WTC11 (cell line): Measurements from ENCODE around the gene BTF3. TPM values are rescaled to one million over a fixed set of nuclear protein-coding genes. Genes with fewer than 3 reads are reported as not detected.

ENCODE experiments used
- ATAC-seq: fragments of 200-7000 bp; cut with Tn5 transposase; 2 replicates; pipeline ENCODE4 v1.10.0; 2021; ENCODE audit warnings: mild to moderate bottlenecking, moderate library complexity
- CTCF ChIA-PET: fragments of 300-600 bp; sonication (Branson Sonifier 250); formaldehyde crosslinking; loops from one replicate; lab custom pipeline; 2021; ENCODE audit warnings: antibody characterized with exemption; lab: Charles Lee
- POLR2A ChIA-PET: fragments of 350-600 bp; sonication (Branson Sonifier 250); formaldehyde crosslinking; loops from one replicate; lab custom pipeline; 2021; ENCODE audit warnings: antibody characterized with exemption; lab: Charles Lee
- DNase-seq: peaks from one replicate; pipeline ENCODE4 v3.0.0; 2021; ENCODE audit warnings: low spot score
- H3K27ac Mint-ChIP-seq: 2 replicates; pipeline ENCODE4 v1.8.0; 2021; ENCODE audit warnings: mixed read lengths
- H3K27me3 Mint-ChIP-seq: 2 replicates; pipeline ENCODE4 v1.8.0; 2021; ENCODE audit warnings: low read depth, mild to moderate bottlenecking, moderate library complexity, mixed read lengths
- H3K36me3 Mint-ChIP-seq: 2 replicates; pipeline ENCODE4 v1.8.0; 2021; ENCODE audit warnings: mixed read lengths
- H3K4me1 Mint-ChIP-seq: 2 replicates; pipeline ENCODE4 v1.8.0; 2022; ENCODE audit warnings: mixed read lengths
- H3K4me3 Mint-ChIP-seq: 2 replicates; pipeline ENCODE4 v1.8.0; 2021; ENCODE audit warnings: mild to moderate bottlenecking, moderate library complexity, mixed read lengths
- H3K9me3 Mint-ChIP-seq: 2 replicates; pipeline ENCODE4 v1.8.0; 2021; ENCODE audit warnings: mixed read lengths
- ARID4B ChIP-seq: sonication (generic); formaldehyde crosslinking; IDR thresholded peaks from 2 replicates; pipeline ENCODE4 v1.8.0; 2023; ENCODE audit warnings: missing genetic modification reagents, mild to moderate bottlenecking, borderline replicate concordance
- CDX4 ChIP-seq: fragments of 250-450 bp; sonication (Bioruptor Pico); IDR thresholded peaks from 2 replicates; pipeline ENCODE4 v1.9.0; 2021; ENCODE audit warnings: moderate library complexity, mild to moderate bottlenecking, inconsistent platforms, borderline replicate concordance
- ERG ChIP-seq: fragments of 250-450 bp; sonication (Bioruptor Pico); IDR thresholded peaks from 2 replicates; pipeline ENCODE4 v1.8.0; 2021; ENCODE audit warnings: mild to moderate bottlenecking
- ESRRA ChIP-seq: sonication (generic); formaldehyde crosslinking; IDR thresholded peaks from 2 replicates; pipeline ENCODE4 v1.8.1; 2022; ENCODE audit warnings: mild to moderate bottlenecking, missing genetic modification reagents, borderline replicate concordance
- FOXP1 ChIP-seq: sonication (generic); formaldehyde crosslinking; IDR thresholded peaks from 2 replicates; pipeline ENCODE4 v1.8.0; 2022; ENCODE audit warnings: missing genetic modification reagents, mild to moderate bottlenecking, moderate library complexity, borderline replicate concordance
- GABPB1 ChIP-seq: sonication (generic); formaldehyde crosslinking; IDR thresholded peaks from 2 replicates; pipeline ENCODE4 v1.8.1; 2023; ENCODE audit warnings: mild to moderate bottlenecking, missing genetic modification reagents
- GTF2I ChIP-seq: fragments of 250-450 bp; sonication (Bioruptor Pico); conservative IDR thresholded peaks from 2 replicates; pipeline ENCODE4 v1.4.0; 2021; ENCODE audit warnings: mild to moderate bottlenecking
- KAT7 ChIP-seq: sonication (generic); formaldehyde crosslinking; IDR thresholded peaks from 2 replicates; pipeline ENCODE4 v1.8.1; 2023; ENCODE audit warnings: missing genetic modification reagents, mild to moderate bottlenecking, borderline replicate concordance
- NFATC4 ChIP-seq: fragments of 250-450 bp; sonication (Bioruptor Pico); IDR thresholded peaks from 2 replicates; pipeline ENCODE4 v1.9.0; 2021; ENCODE audit warnings: mild to moderate bottlenecking
- NR3C1 ChIP-seq: sonication (generic); formaldehyde crosslinking; conservative IDR thresholded peaks from 2 replicates; pipeline ENCODE4 v1.8.1; 2023; ENCODE audit warnings: low read depth, mild to moderate bottlenecking, missing genetic modification reagents
- TEAD1 ChIP-seq: sonication (generic); formaldehyde crosslinking; IDR thresholded peaks from 2 replicates; pipeline ENCODE4 v1.8.0; 2022; ENCODE audit warnings: mild to moderate bottlenecking, missing genetic modification reagents
- TEAD4 ChIP-seq: sonication (generic); formaldehyde crosslinking; IDR thresholded peaks from 2 replicates; pipeline ENCODE4 v1.8.0; 2022; ENCODE audit warnings: mild to moderate bottlenecking, missing genetic modification reagents
- TP53 ChIP-seq: sonication (generic); formaldehyde crosslinking; IDR thresholded peaks from 2 replicates; pipeline ENCODE4 v1.8.1; 2023; ENCODE audit warnings: mild to moderate bottlenecking, missing genetic modification reagents
- USF2 ChIP-seq: sonication (generic); formaldehyde crosslinking; IDR thresholded peaks from 2 replicates; pipeline ENCODE4 v1.8.1; 2023; ENCODE audit warnings: mild to moderate bottlenecking, missing genetic modification reagents, moderate library complexity
- ZMAT4 ChIP-seq: fragments of 250-450 bp; sonication (Bioruptor Pico); IDR thresholded peaks from 2 replicates; pipeline ENCODE4 v1.9.0; 2021; ENCODE audit warnings: mild to moderate bottlenecking
- ZNF281 ChIP-seq: sonication (generic); formaldehyde crosslinking; IDR thresholded peaks from 2 replicates; pipeline ENCODE4 v1.8.0; 2023; ENCODE audit warnings: mild to moderate bottlenecking, missing genetic modification reagents
- ZNF423 ChIP-seq: fragments of 250-450 bp; sonication (Bioruptor Pico); IDR thresholded peaks from 2 replicates; pipeline ENCODE4 v2.1.2; 2022; ENCODE audit warnings: mild to moderate bottlenecking, moderate library complexity
- ZNF512 ChIP-seq: sonication (generic); formaldehyde crosslinking; IDR thresholded peaks from 2 replicates; pipeline ENCODE4 v1.8.1; 2022; ENCODE audit warnings: missing genetic modification reagents, borderline replicate concordance
- total RNA-seq: library from RNA; stranded (reverse); gene quantifications from 3 replicates; pipeline ENCODE4 v1.2.3, GENCODE V29; 2021

BTF3 gene
- total RNA-seq, 1 experiment from 2014 or later = 736 TPM

- H3K36me3 Mint-ChIP-seq = peaks cover 5% of the 10 kb centered on the region
- H3K4me1 Mint-ChIP-seq = peaks cover 19% of the 10 kb centered on the region
- H3K27me3 Mint-ChIP-seq = no peaks in the 10 kb centered on the region; the same call in 1 of the 2 replicates
- DNase-seq (no peak), ATAC-seq (peak; percentile 56; the same call in 1 of the 2 replicates)
- TF ChIP-seq ERG (CRISPR knock-in tag) (no peak), NFATC4 (CRISPR knock-in tag) (no peak), ZMAT4 (CRISPR knock-in tag) (no peak), KAT7 (no peak), ESRRA (CRISPR knock-in tag) (no peak), NR3C1 (CRISPR knock-in tag) (no peak), ARID4B (CRISPR knock-in tag) (no peak), ZNF423 (CRISPR knock-in tag) (no peak), FOXP1 (CRISPR knock-in tag) (no peak)
- peaks cover 18% of the 10 kb centered on the region for H3K9me3 Mint-ChIP-seq
- CTCF ChIA-PET = interaction anchor here (1.1 to 1.6 kb wide), 3 partner anchors 9 to 244 kb away, joined by 3 to 6 read pairs (median 4); no protein-coding TSS in a partner anchor
- H3K27ac Mint-ChIP-seq = no peak overlapping the region
- POLR2A ChIA-PET = no interaction called here
- no peak overlapping the region for H3K4me3 Mint-ChIP-seq
Measured at GRCh38 chr5:73460133-73460532, 38.1 kb upstream of the BTF3 start.

- peaks cover 12% of the 10 kb centered on the region for H3K36me3 Mint-ChIP-seq
- no peak for ATAC-seq
- peaks cover 38% of the 10 kb centered on the region for H3K4me1 Mint-ChIP-seq
- TF ChIP-seq TEAD4 (CRISPR knock-in tag) (no peak), TEAD1 (no peak), GTF2I (CRISPR knock-in tag) (no peak), TP53 (no peak), CDX4 (no peak), ZNF281 (CRISPR knock-in tag) (no peak), ZNF512 (CRISPR knock-in tag) (no peak), USF2 (CRISPR knock-in tag) (no peak), GABPB1 (CRISPR knock-in tag) (no peak)
Measured at GRCh38 chr5:73464016-73464745, 34.1 kb upstream of the BTF3 start.

More at GRCh38 chr5:73464016-73464745, 34.1 kb upstream of the BTF3 start:
- Mint-ChIP-seq H3K9me3 (peaks cover 27% of the 10 kb centered on the region), H3K4me3 (no peak overlapping the region), H3K27me3 (no peaks in the 10 kb centered on the region; the same call in none of the 2 replicates), H3K27ac (peak overlapping the region; percentile 30; the same call in 1 of the 2 replicates)
- ChIA-PET POLR2A (interaction anchor here (0.6 to 0.8 kb wide), 2 partner anchors 23 to 109 kb away, joined by 3 to 4 read pairs; no protein-coding TSS in a partner anchor), CTCF (no interaction called here)
- DNase-seq = no peak
